IPS-15b (cell line): ENCODE data around the gene HDX.
"Not testable (repeated sequence)": the region's sequence is repeated elsewhere in the genome, so short reads cannot be mapped to it uniquely, and the experiment has no call there.

Experiments
- H3K27me3 ChIP-seq: one replicate; pipeline ENCODE4 v1.6.1; 2013; ENCODE audit warnings: low read length; ENCODE audit not compliant: control insufficient read depth, insufficient read depth
- H3K36me3 ChIP-seq: one replicate; pipeline ENCODE4 v1.6.1; 2013; ENCODE audit warnings: low read length; ENCODE audit not compliant: control insufficient read depth, insufficient read depth
- H3K4me1 ChIP-seq: one replicate; pipeline ENCODE4 v1.6.1; 2013; ENCODE audit warnings: mild to moderate bottlenecking, low read length; ENCODE audit not compliant: control insufficient read depth, insufficient read depth
- H3K4me3 ChIP-seq: one replicate; pipeline ENCODE4 v1.5.1; 2013; ENCODE audit warnings: low read depth, low read length
- H3K9ac ChIP-seq: one replicate; pipeline ENCODE4 v1.6.1; 2013; ENCODE audit warnings: low read depth, mild to moderate bottlenecking, low read length
- H3K9me3 ChIP-seq: one replicate; pipeline ENCODE4 v1.6.1; 2013; ENCODE audit warnings: mild to moderate bottlenecking, low read length; ENCODE audit not compliant: control insufficient read depth, insufficient read depth

The HDX gene

DNA sequence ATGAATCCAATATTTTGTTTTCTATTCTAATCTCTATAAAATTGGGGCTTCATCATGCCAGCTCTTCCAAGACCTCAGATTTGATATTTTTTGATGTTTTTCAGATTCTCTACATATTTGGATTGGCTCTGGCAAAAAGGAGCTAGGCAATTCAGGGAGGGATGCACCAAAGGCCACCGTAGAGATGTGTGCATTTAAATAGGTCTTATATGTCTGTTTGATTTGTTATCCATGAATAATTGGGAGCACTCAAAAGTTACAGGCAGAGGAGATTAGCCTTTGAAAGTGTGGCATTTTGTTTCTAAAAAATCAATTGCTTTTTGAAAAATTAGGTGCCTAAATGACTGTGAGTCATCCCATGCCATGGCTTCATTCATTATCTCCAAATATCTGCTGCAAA, 167.1 kb downstream of the HDX start:
- Histone ChIP-seq H3K4me3 (no peak overlapping the region), H3K9ac (no peak overlapping the region), H3K4me1 (no peaks in the 10 kb centered on the region), H3K27me3 (no peaks in the 10 kb centered on the region), H3K9me3 (no peaks in the 10 kb centered on the region), H3K36me3 (no peaks in the 10 kb centered on the region)

DNA sequence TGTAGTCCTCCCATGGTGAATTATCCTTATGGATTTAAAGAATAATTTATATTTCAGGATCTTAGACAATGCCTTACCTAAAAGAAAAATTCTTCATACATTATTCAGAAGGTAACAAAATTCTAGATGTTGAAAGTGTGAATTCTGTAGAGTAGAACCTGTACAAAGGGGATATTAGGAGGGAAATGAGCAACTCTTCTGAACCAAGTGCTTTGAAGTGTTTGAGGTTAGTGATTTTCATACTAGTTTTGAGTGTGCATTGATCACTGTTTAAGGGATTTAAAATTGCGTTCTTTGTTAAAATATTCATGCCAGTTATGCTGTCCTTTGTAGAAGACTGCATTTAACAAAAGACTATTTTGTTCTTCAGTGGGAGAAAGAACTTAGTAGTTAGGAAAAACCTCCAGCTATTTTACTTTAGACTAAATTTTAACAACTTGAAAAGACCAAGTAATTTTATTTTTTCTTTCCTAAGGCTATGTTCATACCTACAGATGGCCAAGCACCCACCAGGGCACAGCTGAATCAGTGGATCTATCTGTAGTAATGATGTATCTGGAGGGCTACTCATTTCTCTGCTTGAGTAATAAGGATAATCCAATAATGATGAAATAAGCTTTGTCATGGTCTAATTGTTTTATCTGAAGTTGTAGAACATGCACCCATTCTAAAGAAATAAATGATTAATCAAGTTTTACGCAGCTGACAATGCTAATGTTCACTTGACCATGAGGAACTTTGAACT, 180.0 kb downstream of the HDX start:
- Histone ChIP-seq H3K27me3 (no peaks in the 10 kb centered on the region), H3K9ac (no peak overlapping the region), H3K4me3 (no peak overlapping the region), H3K4me1 (peaks cover 4% of the 10 kb centered on the region), H3K9me3 (no peaks in the 10 kb centered on the region), H3K36me3 (no peaks in the 10 kb centered on the region)

DNA sequence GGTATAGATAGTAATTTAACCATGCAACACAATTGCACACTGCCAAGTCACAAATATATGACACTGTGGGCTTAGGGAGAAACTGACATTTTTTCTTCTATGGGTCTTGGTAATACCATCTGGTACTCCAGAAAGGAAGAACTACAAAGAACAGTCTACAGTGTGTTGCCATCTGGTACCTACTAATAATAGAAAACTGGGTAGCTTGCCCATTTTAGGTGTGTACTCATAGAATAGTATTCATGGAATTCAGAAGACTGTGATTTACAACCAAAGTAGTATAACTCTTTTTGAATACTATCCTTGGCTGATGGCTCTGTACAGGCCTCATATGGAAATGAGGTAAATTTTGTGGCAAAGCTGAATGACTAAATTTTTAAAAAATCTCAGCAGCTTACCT, 181.6 kb downstream of the HDX start:
- Histone ChIP-seq H3K4me1 (peaks cover 4% of the 10 kb centered on the region), H3K9me3 (peaks cover 3% of the 10 kb centered on the region), H3K9ac (no peak overlapping the region), H3K4me3 (no peak overlapping the region), H3K36me3 (no peaks in the 10 kb centered on the region), H3K27me3 (no peaks in the 10 kb centered on the region)

DNA sequence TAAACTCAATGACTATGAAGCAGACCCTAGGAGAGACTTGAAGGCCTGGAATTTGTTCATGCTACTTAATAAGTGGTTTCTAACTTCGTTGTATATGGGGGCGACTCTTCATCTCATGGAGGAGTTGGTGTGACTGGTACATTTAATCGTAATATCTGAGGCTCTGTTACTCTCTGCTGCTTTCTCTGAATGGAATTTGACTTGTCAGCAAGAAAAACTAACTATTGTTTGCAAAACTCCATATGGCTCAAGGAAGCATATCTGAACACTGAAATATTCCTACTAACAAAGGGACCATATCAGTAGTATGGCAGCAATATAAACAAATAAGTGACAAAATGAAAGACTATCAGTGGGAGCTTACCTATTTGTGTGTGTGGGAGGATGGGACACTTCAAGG, 182.2 kb downstream of the HDX start:
- no peak overlapping the region for H3K4me3 ChIP-seq
- peaks cover 4% of the 10 kb centered on the region for H3K4me1 ChIP-seq
- no peaks in the 10 kb centered on the region for H3K36me3 ChIP-seq
- no peak overlapping the region for H3K9ac ChIP-seq
- peaks cover 3% of the 10 kb centered on the region for H3K9me3 ChIP-seq
- H3K27me3 ChIP-seq = no peaks in the 10 kb centered on the region

DNA sequence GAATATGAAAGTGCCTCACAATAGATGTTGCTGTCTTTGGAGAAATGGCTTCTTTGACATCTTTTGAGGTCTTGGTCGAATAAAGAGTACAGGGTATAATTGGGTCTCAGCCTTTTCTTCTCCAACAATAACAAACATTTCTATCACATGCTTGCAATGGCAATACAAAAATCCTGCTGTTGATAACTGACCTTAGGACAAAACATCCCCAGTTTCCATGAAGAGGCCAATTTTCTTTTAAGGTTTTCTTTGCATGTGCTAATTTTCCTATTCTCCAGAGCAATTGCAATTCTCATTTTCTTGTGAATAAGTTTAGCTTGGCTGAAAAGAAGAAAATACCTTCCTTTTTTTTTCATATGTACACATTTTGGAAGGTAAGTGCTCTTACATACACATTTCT, 183.6 kb downstream of the HDX start:
- no peak overlapping the region for H3K4me3 ChIP-seq
- peaks cover 4% of the 10 kb centered on the region for H3K4me1 ChIP-seq
- H3K9me3 ChIP-seq = peaks cover 3% of the 10 kb centered on the region
- no peak overlapping the region for H3K9ac ChIP-seq
- no peaks in the 10 kb centered on the region for H3K27me3 ChIP-seq
- H3K36me3 ChIP-seq = no peaks in the 10 kb centered on the region

DNA sequence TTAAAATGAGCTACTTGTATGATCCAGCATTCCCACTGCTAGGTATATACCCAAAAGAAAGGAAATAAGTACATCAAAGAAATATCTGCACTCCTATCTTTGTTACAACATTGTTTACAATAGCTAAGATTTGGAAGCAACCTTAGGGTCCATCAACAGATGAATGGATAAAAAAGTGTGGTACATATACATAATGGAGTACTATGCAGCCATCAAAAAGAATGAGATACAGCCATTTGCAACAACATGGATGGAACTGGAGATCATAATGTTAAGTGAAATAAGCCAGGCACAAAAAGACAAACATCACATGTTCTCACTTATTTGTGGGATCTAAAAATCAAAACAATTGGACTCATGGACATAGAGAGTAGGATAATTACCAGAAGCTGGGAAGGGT, 186.3 kb downstream of the HDX start:
- not testable (repeated sequence) for H3K36me3 ChIP-seq, H3K9me3 ChIP-seq, H3K4me1 ChIP-seq, H3K4me3 ChIP-seq, H3K9ac ChIP-seq, H3K27me3 ChIP-seq
